Astrocyte (in vitro differentiated cells and primary cell): ENCODE results near the gene HNF4A. TPM values are rescaled to one million over a fixed set of nuclear protein-coding genes. Genes with fewer than 3 reads are reported as not detected.

Source experiments
- DNase-seq: peaks from one replicate; pipeline ENCODE4 v3.0.0-alpha.2; 2010; ENCODE audit warnings: low read depth
- FAIRE-seq: peaks from 2 replicates; lab custom pipeline; 2011; peaks lifted over from hg19 to GRCh38; lab: Jason Lieb, UNC
- H2AFZ ChIP-seq: 2 replicates; pipeline ENCODE4 v1.6.0; 2012; ENCODE audit warnings: low read depth, low read length, inconsistent platforms
- H3K27ac ChIP-seq: 2 replicates; pipeline ENCODE4 v1.5.1; 2011; ENCODE audit warnings: low read depth, low read length, inconsistent platforms
- H3K27me3 ChIP-seq: 2 replicates; pipeline ENCODE4 v1.6.0; 2011; ENCODE audit warnings: low read length, inconsistent platforms; ENCODE audit not compliant: insufficient read depth
- H3K36me3 ChIP-seq: 2 replicates; pipeline ENCODE4 v1.5.1; 2011; ENCODE audit warnings: low read length, inconsistent platforms; ENCODE audit not compliant: insufficient read depth
- H3K4me1 ChIP-seq: 2 replicates; pipeline ENCODE4 v1.5.1; 2011; ENCODE audit warnings: low read length, inconsistent platforms; ENCODE audit not compliant: insufficient read depth
- H3K4me2 ChIP-seq: 2 replicates; pipeline ENCODE4 v1.6.0; 2012; ENCODE audit warnings: low read length, inconsistent platforms
- H3K4me3 ChIP-seq: 2 replicates; pipeline ENCODE4 v1.5.1; 2011; ENCODE audit warnings: low read depth, mild to moderate bottlenecking, low read length, inconsistent platforms; ENCODE audit not compliant: insufficient read depth
- H3K79me2 ChIP-seq: 2 replicates; pipeline ENCODE4 v1.6.0; 2012; ENCODE audit warnings: mild to moderate bottlenecking, low read length, inconsistent platforms; ENCODE audit not compliant: insufficient read depth
- H3K9ac ChIP-seq: 2 replicates; pipeline ENCODE4 v1.6.0; 2012; ENCODE audit warnings: mild to moderate bottlenecking, low read length, inconsistent platforms
- H3K9me3 ChIP-seq: 2 replicates; pipeline ENCODE4 v1.5.1; 2012; ENCODE audit warnings: low read depth, mild to moderate bottlenecking, low read length, inconsistent platforms; ENCODE audit not compliant: insufficient read depth
- H4K20me1 ChIP-seq: 2 replicates; pipeline ENCODE4 v1.6.0; 2012; ENCODE audit warnings: low read length, inconsistent platforms; ENCODE audit not compliant: insufficient read depth
- H3K27ac Mint-ChIP-seq: one replicate; pipeline ENCODE4 v1.8.0; 2021; ENCODE audit warnings: mild to moderate bottlenecking, mixed read lengths; ENCODE audit not compliant: unreplicated experiment
- H3K27me3 Mint-ChIP-seq: one replicate; pipeline ENCODE4 v1.8.0; 2021; ENCODE audit warnings: low read depth, mixed read lengths; ENCODE audit not compliant: unreplicated experiment
- H3K36me3 Mint-ChIP-seq: one replicate; pipeline ENCODE4 v1.8.0; 2021; ENCODE audit warnings: low read depth, mixed read lengths; ENCODE audit not compliant: unreplicated experiment
- H3K4me1 Mint-ChIP-seq: one replicate; pipeline ENCODE4 v1.8.0; 2021; ENCODE audit warnings: low read depth, mixed read lengths; ENCODE audit not compliant: unreplicated experiment
- H3K4me3 Mint-ChIP-seq: one replicate; pipeline ENCODE4 v1.8.0; 2021; ENCODE audit warnings: mild to moderate bottlenecking, moderate library complexity, mixed read lengths; ENCODE audit not compliant: unreplicated experiment
- H3K9me3 Mint-ChIP-seq: one replicate; pipeline ENCODE4 v1.8.0; 2021; ENCODE audit warnings: mild to moderate bottlenecking, mixed read lengths; ENCODE audit not compliant: unreplicated experiment
- CTCF ChIP-seq: IDR thresholded peaks from 2 replicates; pipeline ENCODE4 v1.5.1; 2011; ENCODE audit warnings: low read depth, mild to moderate bottlenecking, inconsistent platforms, low read length, moderate library complexity; ENCODE audit not compliant: insufficient read depth
- EZH2 ChIP-seq: IDR thresholded peaks from 2 replicates; pipeline ENCODE4 v1.6.1; 2012; ENCODE audit warnings: mild to moderate bottlenecking, low read length, inconsistent platforms; ENCODE audit not compliant: insufficient read depth
- total RNA-seq: library from RNA; stranded (reverse); gene quantifications from 2 replicates; pipeline ENCODE4 v1.2.1, GENCODE V29; 2021

Gene HNF4A
- total RNA-seq, 1 donor from 2014 or later = not detected

GRCh38 chr20:44309763-44310663, 45.5 kb upstream of the HNF4A start:
- Histone ChIP-seq H3K27ac (peak overlapping the region; percentile 43), H3K79me2 (peaks cover 5% of the 10 kb centered on the region), H3K9ac (peak overlapping the region; percentile 88), H3K4me3 (peak overlapping the region; percentile 86), H3K27me3 (peaks cover 4% of the 10 kb centered on the region), H3K9me3 (no peaks in the 10 kb centered on the region), H3K4me2 (peak overlapping the region; percentile 96), H2AFZ (peak overlapping the region; percentile 99), H4K20me1 (no peaks in the 10 kb centered on the region), H3K4me1 (peaks cover 11% of the 10 kb centered on the region), H3K36me3 (no peaks in the 10 kb centered on the region)
- H3K36me3 Mint-ChIP-seq = no peaks in the 10 kb centered on the region
- no peak for FAIRE-seq
- DNase-seq = peak; percentile 25
- H3K4me3 Mint-ChIP-seq = peak overlapping the region; percentile 93
- peaks cover 8% of the 10 kb centered on the region for H3K4me1 Mint-ChIP-seq
- no peaks in the 10 kb centered on the region for H3K9me3 Mint-ChIP-seq
- peak overlapping the region; percentile 12 for H3K27ac Mint-ChIP-seq
- no peaks in the 10 kb centered on the region for H3K27me3 Mint-ChIP-seq
- TF ChIP-seq EZH2 = no peak
- TF ChIP-seq CTCF = no peak

GRCh38 chr20:44310664-44311639, 44.5 kb upstream of the HNF4A start, which contains the start of gene FITM2:
Gene FITM2 (minus strand): TSS chr20:44311202. CDS start chr20:44311148, 54 bp downstream.
- Histone ChIP-seq H3K4me1 (peaks cover 11% of the 10 kb centered on the region), H2AFZ (peak within 1 kb of the TSS; percentile 99), H3K79me2 (peaks cover 5% of the 10 kb centered on the region), H3K9ac (peak within 1 kb of the TSS; percentile 88), H3K4me2 (peak within 1 kb of the TSS; percentile 96), H3K27me3 (peaks cover 4% of the 10 kb centered on the region), H4K20me1 (no peaks in the 10 kb centered on the region), H3K36me3 (no peaks in the 10 kb centered on the region), H3K27ac (peak within 1 kb of the TSS; percentile 43), H3K9me3 (no peaks in the 10 kb centered on the region), H3K4me3 (peak within 1 kb of the TSS; percentile 86)
- H3K9me3 Mint-ChIP-seq = no peaks in the 10 kb centered on the region
- H3K4me3 Mint-ChIP-seq = peak within 1 kb of the TSS; percentile 93
- FAIRE-seq (no peak), DNase-seq (peak; percentile 92)
- TF ChIP-seq EZH2 = no peak
- peak; percentile 79 for TF ChIP-seq CTCF
- H3K4me1 Mint-ChIP-seq = peaks cover 8% of the 10 kb centered on the region
- H3K36me3 Mint-ChIP-seq = no peaks in the 10 kb centered on the region
- peak within 1 kb of the TSS; percentile 12 for H3K27ac Mint-ChIP-seq
- no peaks in the 10 kb centered on the region for H3K27me3 Mint-ChIP-seq
